Spleen (tissue), 11 donors: ENCODE results near the gene SSNA1. TPM values are rescaled to one million over a fixed set of nuclear protein-coding genes. Genes with fewer than 3 reads are reported as not detected.

Experiments
- DNase-seq: peaks from one replicate; pipeline ENCODE4 v3.0.0-alpha.2; 2020
- H3K27ac ChIP-seq, 8 donors: fragments of 200-600 bp; sonication (generic) in 7 of 8; 1 replicate in 4 of 8; 2 replicates in 4 of 8; pipeline versions ENCODE4 v1.5.0 to v1.8.0; 2016 to 2021; ENCODE audit warnings: inconsistent platforms in 4 of 8, mild to moderate bottlenecking in 4 of 8, moderate library complexity in 1 of 8
- H3K27me3 ChIP-seq, 7 donors: fragments of 200-600 bp; sonication (generic) in 6 of 7; replicated peaks in 1 of 7; 1 replicate in 4 of 7; 2 replicates in 3 of 7; pipeline versions ENCODE4 v1.5.0 to v1.8.0; 2016 to 2021; ENCODE audit warnings: inconsistent platforms in 3 of 7, mild to moderate bottlenecking in 1 of 7
- H3K36me3 ChIP-seq, 6 donors: fragments of 200-600 bp; sonication (generic) in 5 of 6; 1 replicate in 4 of 6; 2 replicates in 2 of 6; pipeline versions ENCODE4 v1.5.0 to v1.8.0; 2016 to 2021; ENCODE audit warnings: inconsistent platforms in 2 of 6
- H3K4me1 ChIP-seq, 6 donors: fragments of 200-600 bp; sonication (generic) in 5 of 6; 1 replicate in 3 of 6; 2 replicates in 3 of 6; pipeline versions ENCODE4 v1.5.0 to v1.8.0; 2016 to 2021; ENCODE audit warnings: inconsistent platforms in 3 of 6
- H3K4me3 ChIP-seq, 8 donors: fragments of 200-600 bp; sonication (generic) in 7 of 8; 1 replicate in 4 of 8; 2 replicates in 4 of 8; pipeline versions ENCODE4 v1.5.0 to v1.8.0; 2016 to 2021; ENCODE audit warnings: inconsistent platforms in 4 of 8, mild to moderate bottlenecking in 4 of 8, moderate library complexity in 2 of 8
- H3K9me3 ChIP-seq, 8 donors: fragments of 200-600 bp; sonication (generic) in 7 of 8; 1 replicate in 4 of 8; 2 replicates in 4 of 8; pipeline versions ENCODE4 v1.5.0 to v1.8.0; 2016 to 2021; ENCODE audit warnings: inconsistent platforms in 4 of 8
- CTCF ChIP-seq, 11 experiments: fragments of 200-600 bp in 7 of 11; fragments of 450-650 bp in 4 of 11; sonication (generic) in 4 of 11; IDR thresholded peaks in 8 of 11; conservative IDR thresholded peaks in 3 of 11; 1 replicate in 7 of 11; 2 replicates in 4 of 11; pipeline versions ENCODE4 v1.4.0 to v1.8.0; 2016 to 2021; ENCODE audit warnings: antibody characterized with exemption in 11 of 11, inconsistent platforms in 4 of 11, mild to moderate bottlenecking in 1 of 11
- POLR2A ChIP-seq, 3 donors: fragments of 450-650 bp; IDR thresholded peaks; one replicate each; pipeline ENCODE4 v1.5.1; 2017; ENCODE audit warnings: antibody characterized with exemption in 3 of 3, mild to moderate bottlenecking in 1 of 3
- POLR2AphosphoS5 ChIP-seq, 3 donors: sonication (generic); formaldehyde crosslinking; IDR thresholded peaks; one replicate each; pipeline ENCODE4 v1.5.1; 2017; ENCODE audit warnings: antibody characterized with exemption in 3 of 3
- WGBS, 5 donors: extraction: QIAGEN DNeasy Blood & Tissue Kit in 3 of 5; methylation state at CpG; one replicate each; pipeline versions ENCODE4 v1.1.5 to v1.1.7; 2013 to 2018; 5-methylcytosine and 5-hydroxymethylcytosine counted together
- intact Hi-C: fragments of 100-400 bp; cut with DNase I; formaldehyde crosslinking; loops from one replicate; pipeline ENCODE4 v1.15.0; 2023; ENCODE audit warnings: low total_unique reads
- polyA plus RNA-seq, 3 donors: library from polyadenylated mRNA; stranded (reverse); fragments of 200-250 nt; gene quantifications; one replicate each; pipeline ENCODE4 v1.2.1, GENCODE V29; 2013
- total RNA-seq, 7 donors: library from RNA; depleted of rRNA in 3 of 7; stranded (reverse); fragments of >200 nt in 3 of 7; fragmentation: NEBNext Ultra II Directional in 4 of 7; extraction: Animal tissue kit (Norgen Biotek cat#: 25700) in 4 of 7; gene quantifications; one replicate each; pipeline versions ENCODE4 v1.1.0 to v1.2.1, GENCODE V29; 2016 to 2021
- donor health status: healthy with polysubstance abuse.
- donor health status: DM: no; HTN: no; CAD: no; lungs with moderate emphysema.
- donor health status: DM: no; HTN: no; CAD: no.
- donor health status: Bipolar disorder and iron deficiency.
- donor health status: healthy.
- donor health status: DM: no; HTN: no; CAD: no.
- donor health status: DM: yes; HTN: yes; CAD: no.

Gene SSNA1
- total and polyA plus RNA-seq, 10 donors, result 38.2 to 109 (median 48.0) TPM

- intact Hi-C loops, result no loop called here
- H3K27ac ChIP-seq, result peak overlapping the region; percentile 94 to 99 (median 98)
- peaks cover 0 to 60% (median 31%) of the 10 kb centered on the region in 6 donors for H3K36me3 ChIP-seq
- H3K4me3 ChIP-seq, result peak overlapping the region; percentile 75 to 100 (median 96)
- no peaks in the 10 kb centered on the region for H3K27me3 ChIP-seq
- peaks cover 29 to 70% (median 51%) of the 10 kb centered on the region in 6 donors for H3K4me1 ChIP-seq
- 34 to 53% (median 38%) methylated on average over 14 to 23 of the region's 23 CpGs for WGBS, 5 donors
- no peak for DNase-seq
- TF ChIP-seq POLR2A (IDR thresholded peaks at IDR 0.05) (no peak), CTCF (IDR thresholded peaks at IDR 0.05 in 8 of 11, conservative IDR thresholded peaks at IDR 0.05 in 3 of 11) (no peak), POLR2AphosphoS5 (IDR thresholded peaks at IDR 0.05) (no peak)
- no peaks in the 10 kb centered on the region for H3K9me3 ChIP-seq
Observed at GRCh38 chr9:137189297-137190295, 1.1 kb downstream of the SSNA1 start.

- no peak for DNase-seq
- 84 to 95% (median 88%) methylated on average over 7 to 9 of the region's 9 CpGs for WGBS, 5 donors
- peak overlapping the region in 1 of 8 donors; percentile 95 for H3K4me3 ChIP-seq
- peaks cover 29 to 62% (median 47%) of the 10 kb centered on the region in 6 donors for H3K4me1 ChIP-seq
- intact Hi-C loops, result no loop called here
- TF ChIP-seq CTCF (IDR thresholded peaks at IDR 0.05 in 8 of 11, conservative IDR thresholded peaks at IDR 0.05 in 3 of 11) (no peak), POLR2AphosphoS5 (IDR thresholded peaks at IDR 0.05) (no peak), POLR2A (IDR thresholded peaks at IDR 0.05) (no peak)
- H3K9me3 ChIP-seq, result no peaks in the 10 kb centered on the region
- H3K27ac ChIP-seq, result peak overlapping the region in 5 of 8 donors; percentile 97 to 99 (median 98)
- H3K36me3 ChIP-seq, result peaks cover 0 to 52% (median 25%) of the 10 kb centered on the region in 6 donors
- H3K27me3 ChIP-seq, result no peaks in the 10 kb centered on the region
Observed at GRCh38 chr9:137190315-137190856, 1.9 kb downstream of the SSNA1 start.

- peaks cover 0 to 44% (median 16%) of the 10 kb centered on the region in 6 donors for H3K36me3 ChIP-seq
- intact Hi-C loops, result no loop called here
- peak overlapping the region in 2 of 8 donors; percentile 7 to 97 for H3K27ac ChIP-seq
- H3K4me3 ChIP-seq, result no peak overlapping the region
- 70 to 100% (median 91%) methylated on average over 1 to 3 of the region's 3 CpGs for WGBS, 5 donors
- H3K4me1 ChIP-seq, result peaks cover 29 to 62% (median 40%) of the 10 kb centered on the region in 6 donors
- no peak for DNase-seq
- no peaks in the 10 kb centered on the region for H3K27me3 ChIP-seq
- no peak for TF ChIP-seq POLR2A (IDR thresholded peaks at IDR 0.05)
- TF ChIP-seq POLR2AphosphoS5 (IDR thresholded peaks at IDR 0.05), result no peak
- TF ChIP-seq CTCF (IDR thresholded peaks at IDR 0.05 in 8 of 11, conservative IDR thresholded peaks at IDR 0.05 in 3 of 11), result no peak
- no peaks in the 10 kb centered on the region for H3K9me3 ChIP-seq
Observed at GRCh38 chr9:137191245-137191644, 2.8 kb downstream of the SSNA1 start.
